Fibroblast of villous mesenchyme (primary cell): ENCODE data around the gene CFAP100. TPM values are rescaled to one million over a fixed set of nuclear protein-coding genes. Genes with fewer than 3 reads are reported as not detected.

Experiments used
- DNase-seq: peaks from one replicate; pipeline ENCODE4 v3.0.0-alpha.2; 2010; ENCODE audit warnings: low read depth
- H3K4me3 ChIP-seq: 2 replicates; pipeline ENCODE4 v1.5.1; 2011; ENCODE audit warnings: low read depth, mild to moderate bottlenecking, low read length
- CTCF ChIP-seq: IDR thresholded peaks from 2 replicates; pipeline ENCODE4 v1.5.1; 2012; ENCODE audit warnings: low read depth, mild to moderate bottlenecking, low read length; ENCODE audit not compliant: insufficient read depth
- total RNA-seq: library from RNA; depleted of rRNA; stranded (reverse); fragments of >200 nt; gene quantifications from 2 replicates; pipeline ENCODE4 v1.2.3, GENCODE V29; 2012

Gene CFAP100
- total RNA-seq, 1 donor: not detected

GRCh38 chr3:126364130-126364695, 30.5 kb upstream of the CFAP100 start:
- no peak for DNase-seq
- TF ChIP-seq CTCF: no peak
- no peak overlapping the region for H3K4me3 ChIP-seq

- TF ChIP-seq CTCF: no peak
- DNase-seq: no peak
- H3K4me3 ChIP-seq: no peak overlapping the region
These were observed 29.9 kb upstream of the CFAP100 start for GRCh38 chr3:126364731-126365301.

GRCh38 chr3:126365351-126366277, 29.1 kb upstream of the CFAP100 start:
- no peak overlapping the region for H3K4me3 ChIP-seq
- no peak for DNase-seq
- no peak for TF ChIP-seq CTCF

DNA sequence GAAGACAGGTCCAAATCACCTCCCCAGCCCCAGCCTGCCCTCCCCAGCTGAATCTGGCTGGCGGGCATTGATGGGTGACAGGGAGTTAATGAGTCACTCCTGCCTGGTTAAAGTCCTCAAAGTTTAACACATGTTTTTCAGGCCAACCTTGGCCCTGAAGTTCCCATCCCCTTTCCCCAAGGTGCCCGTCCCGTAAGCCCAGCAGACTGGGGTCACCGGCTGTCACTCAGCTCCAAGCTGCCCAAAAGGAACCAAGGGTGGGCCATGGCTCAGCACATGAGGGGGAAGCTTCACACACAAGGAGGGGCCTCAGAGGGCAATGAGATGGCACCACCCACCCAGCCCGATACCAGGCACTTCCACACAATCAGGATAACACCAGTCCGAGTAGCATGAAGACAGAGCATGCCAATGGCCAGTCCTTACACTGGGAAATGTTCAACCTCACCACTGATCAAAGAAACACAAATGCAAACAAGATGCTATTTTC, 27.3 kb upstream of the CFAP100 start:
- H3K4me3 ChIP-seq: no peak overlapping the region
- DNase-seq: no peak
- TF ChIP-seq CTCF: no peak

- DNase-seq: no peak
- H3K4me3 ChIP-seq: no peak overlapping the region
- TF ChIP-seq CTCF: no peak
These were observed 25.2 kb upstream of the CFAP100 start for GRCh38 chr3:126369490-126369889.

- no peak for DNase-seq
- H3K4me3 ChIP-seq: no peak overlapping the region
- TF ChIP-seq CTCF: no peak
These were observed 24.7 kb upstream of the CFAP100 start for GRCh38 chr3:126370055-126370454.
